ENCODE results near the gene THRA. TPM values are rescaled to one million over a fixed set of nuclear protein-coding genes. Genes with fewer than 3 reads are reported as not detected.
A peak's percentile ranks its signal among the peaks of the same experiment; 100 is the strongest.

THRA gene
- total and polyA plus RNA-seq, 2 of the 8 experiments (the other 6 are each of a cell fraction or from before 2014, with no cell fraction given): 6.4 to 10.2 TPM

GRCh38 chr17:40110026-40110845 is 47.5 kb downstream of the THRA start (continued):
- TF ChIP-seq CHD2 (IDR thresholded peaks at IDR 0.05; ENCODE audit: low read length) (no peak), SP4 (IDR thresholded peaks at IDR 0.05; ENCODE audit: low read length) (no peak), POU5F1 (IDR thresholded peaks at IDR 0.05; ENCODE audit: low read depth, low read length) (no peak), SAP30 (IDR thresholded peaks at IDR 0.05; ENCODE audit: insufficient read depth, insufficient replicate concordance, low read length) (no peak), CHD7 (IDR thresholded peaks at IDR 0.05; ENCODE audit: insufficient replicate concordance, low read length) (no peak), CREB1 (IDR thresholded peaks at IDR 0.05) (no peak), CBX5 (IDR thresholded peaks at IDR 0.05; ENCODE audit: low read depth, low read length) (no peak), SIN3A (conservative IDR thresholded peaks at IDR 0.05 in 1 of 2, IDR thresholded peaks at IDR 0.05 in 1 of 2; ENCODE audit: low read depth in 1 of 2, low read length in 2 of 2) (0 out of 4 replicates have a peak, but pooled peaks of 1 of the 2 experiments have one; percentile 41), POLR2A (IDR thresholded peaks at IDR 0.05; ENCODE audit: control extremely low read depth in 1 of 2, low read depth in 2 of 2, low read length in 2 of 2) (peak in 1 of 2 experiments; percentile 47; a peak in 1 of 3 replicates), E2F6 (IDR thresholded peaks at IDR 0.05) (no peak)

Data from H1 (cell line).